Mesodermal cell (in vitro differentiated cells): ENCODE data around the gene FASTKD3.

Experiments used
- H3K27ac ChIP-seq: 2 replicates; pipeline ENCODE4 v1.7.0; 2013; ENCODE audit warnings: mild to moderate bottlenecking, low read depth, low read length, moderate library complexity; ENCODE audit not compliant: severe bottlenecking
- H3K36me3 ChIP-seq: 2 replicates; pipeline ENCODE4 v1.7.1; 2013; ENCODE audit warnings: mild to moderate bottlenecking, low read length, moderate library complexity; ENCODE audit not compliant: control insufficient read depth, insufficient read depth
- H3K4me1 ChIP-seq: one replicate; pipeline ENCODE4 v1.7.1; 2013; ENCODE audit warnings: mild to moderate bottlenecking, low read length; ENCODE audit not compliant: insufficient read depth, control insufficient read depth, poor library complexity, severe bottlenecking
- H3K4me3 ChIP-seq: 2 replicates; pipeline ENCODE4 v1.7.0; 2013; ENCODE audit warnings: low read length, control low read depth, mild to moderate bottlenecking; ENCODE audit not compliant: insufficient read depth, poor library complexity, severe bottlenecking; ENCODE audit errors: extremely low read depth
- H3K9me3 ChIP-seq: 2 replicates; pipeline ENCODE4 v1.7.1; 2013; ENCODE audit warnings: mild to moderate bottlenecking, low read length, moderate library complexity; ENCODE audit not compliant: control insufficient read depth
- WGBS, 2 experiments: methylation state at CpG; one replicate each; pipeline ENCODE4 v1.1.5; 2013; ENCODE audit warnings: missing lambda C conversion rate in 2 of 2; ENCODE audit not compliant: insufficient coverage in 2 of 2; 5-methylcytosine and 5-hydroxymethylcytosine counted together

Gene FASTKD3

DNA sequence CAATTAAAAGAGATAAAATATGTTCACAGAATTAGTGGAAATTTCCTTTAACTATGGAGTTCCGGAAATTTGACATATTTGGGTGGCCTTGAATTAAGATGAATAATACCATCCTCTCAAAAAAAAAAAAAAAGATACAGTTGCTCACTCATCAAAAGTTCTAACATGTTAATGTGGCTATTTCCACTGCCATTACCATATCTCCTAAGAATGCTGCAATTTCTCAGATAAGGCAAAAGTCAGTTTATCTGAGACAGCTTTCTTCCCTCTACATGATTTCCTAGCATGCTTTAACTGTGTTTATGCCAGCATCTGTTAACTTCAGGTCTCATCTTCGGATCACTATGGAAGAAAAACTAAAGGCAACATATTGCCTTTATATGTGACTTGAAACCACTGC, 2.6 kb downstream of the FASTKD3 start:
- peaks cover 40% of the 10 kb centered on the region for H3K36me3 ChIP-seq
- no peak overlapping the region for H3K4me3 ChIP-seq
- WGBS, 2 experiments, result 88 to 100% methylated on average over 1 of the region's 2 CpGs

DNA sequence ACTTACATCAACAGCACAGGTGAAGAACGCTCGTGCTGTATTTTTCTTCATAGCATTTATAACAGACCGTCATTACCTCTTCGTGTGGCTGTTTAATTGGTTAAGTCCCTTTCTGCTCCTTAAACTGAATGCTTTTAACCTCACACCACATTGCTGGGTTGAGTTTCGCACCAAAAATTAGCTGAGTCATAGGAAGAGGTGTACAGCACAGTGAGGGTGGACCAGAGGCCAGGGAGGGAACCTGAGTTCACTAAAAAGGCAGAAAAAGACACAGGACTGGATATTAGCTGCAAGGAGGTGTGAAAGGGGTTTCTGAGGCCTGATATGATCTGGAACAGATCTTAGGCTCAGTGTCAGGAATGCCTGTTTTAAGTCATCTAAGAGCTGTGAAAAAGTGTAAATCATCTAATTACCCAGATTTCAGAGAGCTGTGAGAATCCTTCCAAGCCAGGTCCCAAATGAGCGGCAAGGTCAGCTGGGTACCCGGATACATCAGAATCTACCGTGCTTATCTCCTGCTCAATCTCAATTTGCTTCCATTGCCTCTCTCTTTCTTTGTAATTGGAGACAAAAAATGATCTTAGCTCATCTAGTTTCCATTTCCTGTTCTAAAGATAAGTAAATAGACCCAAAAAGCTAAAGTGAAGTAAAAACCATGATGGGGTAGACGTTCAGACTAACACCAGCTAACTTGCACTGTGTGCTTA, 10.8 kb downstream of the FASTKD3 start:
- Histone ChIP-seq H3K27ac (no peak overlapping the region), H3K4me1 (peaks cover 6% of the 10 kb centered on the region), H3K4me3 (no peak overlapping the region), H3K9me3 (no peaks in the 10 kb centered on the region), H3K36me3 (peaks cover 30% of the 10 kb centered on the region)
- 78 to 90% methylated on average over 8 of the region's 9 CpGs for WGBS, 2 experiments

More for the DNA sequence above, 2.6 kb downstream of the FASTKD3 start:
- Histone ChIP-seq H3K9me3 (no peaks in the 10 kb centered on the region), H3K27ac (no peak overlapping the region), H3K4me1 (peaks cover 3% of the 10 kb centered on the region)

DNA sequence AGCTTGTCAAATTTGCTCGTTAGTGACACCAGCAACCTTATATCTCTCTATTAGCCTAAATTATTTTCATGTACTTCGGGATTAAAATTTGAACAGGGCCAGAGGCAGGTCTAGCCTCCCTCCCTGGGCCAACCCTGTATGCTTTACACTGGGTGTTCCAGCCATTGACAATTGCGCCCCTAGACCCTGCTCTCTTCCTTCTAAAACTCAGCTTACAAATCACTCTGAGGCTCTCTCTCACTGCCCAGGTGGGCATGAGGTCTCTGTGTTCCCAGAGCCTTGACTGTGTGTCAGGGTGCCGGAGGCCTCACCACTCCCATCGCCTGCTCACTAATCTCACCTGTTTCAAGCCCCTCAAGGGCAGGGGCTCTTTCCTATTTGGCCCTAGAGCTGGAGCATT, 11.5 kb downstream of the FASTKD3 start:
- Histone ChIP-seq H3K4me3 (no peak overlapping the region), H3K9me3 (no peaks in the 10 kb centered on the region), H3K27ac (no peak overlapping the region), H3K36me3 (peaks cover 23% of the 10 kb centered on the region), H3K4me1 (peaks cover 6% of the 10 kb centered on the region)
- 80 to 86% methylated on average over 5 of the region's 5 CpGs for WGBS, 2 experiments

DNA sequence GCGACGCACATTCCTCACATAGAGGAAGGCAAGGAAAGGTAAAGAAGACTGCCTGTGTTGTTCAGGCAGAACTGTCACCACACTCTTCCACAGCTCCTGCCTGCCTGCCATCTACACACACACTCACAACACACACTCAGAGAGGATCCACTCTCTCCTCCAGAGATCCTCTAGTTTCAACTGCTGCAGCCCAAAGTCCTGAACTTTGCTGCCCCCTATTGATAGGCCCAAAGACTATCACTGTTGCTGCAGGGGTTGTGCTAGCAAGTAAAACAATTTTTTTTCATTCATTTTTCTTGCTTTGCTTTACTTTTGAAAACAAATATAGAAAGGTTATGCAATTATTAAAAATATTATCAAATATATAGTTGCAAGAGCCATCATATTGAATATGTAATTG, 12.0 kb downstream of the FASTKD3 start:
- 80% methylated on average over 2 of the region's 2 CpGs; no CpG with 5 or more reads in 1 of the 2 experiments for WGBS, 2 experiments
- Histone ChIP-seq H3K4me3 (no peak overlapping the region), H3K4me1 (peaks cover 6% of the 10 kb centered on the region), H3K27ac (no peak overlapping the region), H3K9me3 (no peaks in the 10 kb centered on the region), H3K36me3 (peaks cover 18% of the 10 kb centered on the region)

DNA sequence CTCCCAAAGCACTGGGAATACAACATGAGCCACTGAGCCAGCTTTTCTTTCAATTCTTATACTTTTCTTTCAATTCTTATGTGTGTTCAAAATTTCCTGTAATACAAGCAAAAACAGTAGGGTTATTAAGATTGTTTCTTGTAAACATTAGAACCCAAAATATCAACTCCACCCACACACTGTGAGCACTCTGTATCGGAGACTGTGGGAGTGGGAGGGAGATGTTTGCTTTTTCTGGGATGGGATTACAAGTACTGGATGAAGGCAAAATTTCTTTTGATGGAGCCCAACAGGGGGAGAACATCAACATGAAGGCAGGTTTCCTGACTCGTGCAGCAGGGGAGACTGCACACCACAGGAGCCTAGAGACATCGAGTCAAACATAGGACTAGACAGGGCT, 13.2 kb downstream of the FASTKD3 start:
- no peaks in the 10 kb centered on the region for H3K9me3 ChIP-seq
- 67 to 83% methylated on average over 1 to 2 of the region's 3 CpGs for WGBS, 2 experiments
- peaks cover 10% of the 10 kb centered on the region for H3K36me3 ChIP-seq
- no peak overlapping the region for H3K27ac ChIP-seq
- H3K4me3 ChIP-seq, result no peak overlapping the region
- peaks cover 9% of the 10 kb centered on the region for H3K4me1 ChIP-seq

DNA sequence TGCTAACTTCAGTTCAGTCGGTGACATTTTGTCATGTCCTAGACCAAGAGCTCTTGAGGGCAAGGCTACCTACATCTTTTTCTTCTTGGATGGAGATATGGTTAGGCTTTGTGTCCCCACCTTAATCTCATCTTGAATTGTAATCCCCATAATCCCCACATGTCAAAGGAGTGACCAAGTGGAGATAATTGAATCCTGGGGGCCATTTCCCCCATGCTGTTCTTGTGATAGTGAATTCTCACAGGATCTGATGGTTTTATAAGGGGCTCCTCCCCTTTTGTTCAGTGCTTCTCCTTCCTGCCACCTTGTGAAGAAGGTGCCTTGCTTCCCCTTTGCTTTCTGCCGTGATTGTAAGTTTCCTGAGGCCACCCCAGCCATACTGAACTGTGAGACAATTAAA, 15.8 kb downstream of the FASTKD3 start:
- H3K27ac ChIP-seq, result no peak overlapping the region
- H3K36me3 ChIP-seq, result no peaks in the 10 kb centered on the region
- peaks cover 2% of the 10 kb centered on the region for H3K4me1 ChIP-seq
- 43 to 89% methylated on average over 1 of the region's 2 CpGs for WGBS, 2 experiments
- no peak overlapping the region for H3K4me3 ChIP-seq
- no peaks in the 10 kb centered on the region for H3K9me3 ChIP-seq

DNA sequence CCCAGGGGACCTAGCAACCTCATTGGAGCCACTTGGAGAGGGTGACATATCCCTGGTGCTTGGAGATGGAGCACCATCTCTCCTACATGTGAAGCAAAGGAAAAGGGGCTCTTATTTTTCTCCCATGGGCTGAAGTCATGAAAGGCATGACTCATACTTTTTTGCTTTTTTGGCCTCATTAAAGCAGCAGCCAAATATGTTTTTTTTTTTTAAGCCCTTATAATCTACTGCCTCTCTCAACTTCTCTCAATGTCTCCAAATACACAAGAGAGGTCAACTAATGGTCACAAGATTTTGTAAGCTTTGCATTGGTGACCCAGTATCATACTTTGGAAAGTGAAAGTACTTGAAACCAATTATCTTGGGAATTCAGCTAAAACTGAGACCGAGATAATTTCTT, 16.3 kb downstream of the FASTKD3 start:
- H3K9me3 ChIP-seq, result no peaks in the 10 kb centered on the region
- no peak overlapping the region for H3K4me3 ChIP-seq
- H3K27ac ChIP-seq, result no peak overlapping the region
- no peaks in the 10 kb centered on the region for H3K36me3 ChIP-seq
- peaks cover 2% of the 10 kb centered on the region for H3K4me1 ChIP-seq
- no CpG with 5 or more reads among the region's 1 CpG for WGBS, 2 experiments

DNA sequence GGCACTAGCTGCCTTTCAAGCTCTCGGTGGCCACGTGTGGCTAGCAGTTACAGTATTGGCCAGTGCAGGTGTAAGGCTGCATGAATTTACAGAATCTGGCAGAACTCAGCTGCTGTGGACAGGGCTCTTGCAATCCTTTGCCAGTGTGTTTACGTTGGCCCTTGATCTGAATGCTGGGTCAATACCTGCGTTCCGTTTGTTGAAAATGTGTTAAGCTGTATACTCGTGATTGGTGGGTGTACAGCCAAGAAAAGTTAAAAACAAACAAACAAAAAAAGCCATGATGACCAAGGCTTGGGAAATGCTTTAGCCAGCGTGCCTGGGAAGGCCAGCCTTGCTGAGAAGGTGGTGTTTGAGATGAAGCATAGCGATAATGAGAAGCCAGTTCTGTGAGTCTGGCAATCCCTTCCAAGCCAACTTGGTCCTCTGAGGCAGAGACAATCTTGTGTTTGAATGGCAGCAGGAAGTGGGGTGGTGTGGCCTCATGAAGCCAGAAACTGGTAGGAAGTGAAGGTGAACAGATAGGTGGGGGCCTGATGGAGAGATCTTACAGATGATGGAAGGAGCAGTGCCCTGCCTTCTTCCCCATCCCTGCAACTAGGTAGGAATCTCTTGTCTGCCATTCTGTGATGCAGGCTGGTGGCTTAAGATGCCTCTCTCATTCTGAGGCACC, 17.1 kb downstream of the FASTKD3 start:
- Histone ChIP-seq H3K27ac (no peak overlapping the region), H3K9me3 (no peaks in the 10 kb centered on the region), H3K4me1 (peaks cover 2% of the 10 kb centered on the region), H3K36me3 (no peaks in the 10 kb centered on the region), H3K4me3 (peak overlapping the region; percentile 47)
- 91 to 96% methylated on average over 3 to 5 of the region's 8 CpGs for WGBS, 2 experiments

DNA sequence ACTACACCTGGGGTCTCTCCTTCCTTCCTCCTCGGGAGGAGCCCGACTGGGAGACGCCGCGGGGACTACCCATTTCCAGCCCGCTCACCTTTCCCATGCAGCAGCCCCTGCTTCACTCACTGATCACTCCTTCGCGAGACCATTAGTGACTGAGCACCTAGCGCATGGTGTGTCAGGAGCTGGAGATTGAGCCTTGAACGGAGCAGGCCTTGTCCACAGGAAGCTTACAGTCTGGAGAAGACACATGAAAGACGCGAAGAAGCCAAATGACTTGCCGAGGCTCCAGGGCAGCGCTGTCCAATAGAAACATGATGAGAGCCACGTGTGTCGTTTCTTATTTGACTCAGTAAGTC, 17.6 kb downstream of the FASTKD3 start:
- Histone ChIP-seq H3K4me1 (peaks cover 2% of the 10 kb centered on the region), H3K9me3 (no peaks in the 10 kb centered on the region), H3K27ac (peak overlapping the region; percentile 84), H3K36me3 (no peaks in the 10 kb centered on the region), H3K4me3 (peak overlapping the region; percentile 47)
- 58 to 86% methylated on average over 8 to 15 of the region's 16 CpGs for WGBS, 2 experiments

DNA sequence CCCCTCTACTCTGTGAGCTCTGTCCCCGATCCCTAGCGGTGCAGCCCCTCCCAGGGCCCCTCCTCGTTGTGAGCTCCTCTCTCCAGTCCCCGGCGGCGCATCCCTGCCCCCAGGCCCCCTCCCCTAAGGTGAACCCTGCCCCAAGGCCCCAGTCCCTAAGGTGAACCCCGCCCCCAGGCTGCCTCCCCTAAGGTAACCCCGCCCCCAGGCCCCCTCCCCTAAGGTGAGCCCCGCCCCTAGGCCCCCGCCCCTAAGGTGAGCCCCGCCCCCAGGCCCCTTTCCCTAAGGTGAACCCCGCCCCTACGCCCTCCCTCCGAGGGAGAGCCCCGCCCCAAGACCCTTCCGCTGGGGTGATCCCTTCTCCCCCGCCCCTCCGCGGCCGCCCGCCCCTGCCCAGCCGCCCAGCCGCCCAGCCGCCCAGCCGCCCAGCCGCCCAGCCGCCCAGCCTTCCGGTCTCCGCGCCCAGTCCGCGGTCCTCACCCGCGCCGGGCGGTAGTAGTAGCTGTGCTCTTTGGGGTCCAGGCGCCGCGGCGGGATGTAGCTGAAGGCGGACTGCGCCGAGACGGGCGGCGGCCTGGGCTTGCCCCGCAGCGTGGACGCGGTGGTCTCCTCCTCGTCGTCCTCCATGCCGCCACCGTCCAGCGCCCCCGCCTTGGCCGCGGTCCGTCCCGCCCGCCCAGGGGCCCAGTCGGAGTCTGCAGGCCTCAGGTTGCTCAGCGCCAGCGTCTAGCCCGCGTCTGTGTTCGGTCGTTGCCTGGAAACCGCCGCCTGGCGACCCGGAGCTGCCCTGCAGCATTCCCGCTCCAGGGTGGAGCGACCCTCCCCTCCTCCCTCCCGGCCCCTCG, 18.2 kb downstream of the FASTKD3 start, which contains the start of gene CFAP90:
Gene CFAP90, minus strand, starts transcription at position 739 of the 845 bp plus-strand sequence. Its CDS starts 112 bp downstream, at position 627.
- Histone ChIP-seq H3K4me1 (peaks cover 2% of the 10 kb centered on the region), H3K27ac (peak within 1 kb of the TSS; percentile 84), H3K9me3 (no peaks in the 10 kb centered on the region), H3K4me3 (peak within 1 kb of the TSS; percentile 47), H3K36me3 (no peaks in the 10 kb centered on the region)
- WGBS, 2 experiments, result 1% methylated on average over 42 to 47 of the region's 76 CpGs
